Measurements from ENCODE around the gene ATP7A. TPM values are rescaled to one million over a fixed set of nuclear protein-coding genes. Genes with fewer than 3 reads are reported as not detected.
"Not testable (repeated sequence)": the region's sequence is repeated elsewhere in the genome, so short reads cannot be mapped to it uniquely, and the experiment has no call there.

ATP7A gene
- 10 to 100 TPM; 13.2 to 17.8 (median 15.4) TPM for polyA plus RNA-seq (ENCODE audit: insufficient read length in 3 of 3)
- long read RNA-seq, donor 1, full-length matches to known transcripts: 1 of 1 reads
- long read RNA-seq, donor 1, partial matches to known transcripts: 0 of 1 reads
- long read RNA-seq, donor 1, other reads (novel, unspliced or antisense): 0 of 1 reads
- long read RNA-seq, donor 2, full-length matches to known transcripts: 1 of 1 reads
- long read RNA-seq, donor 2, partial matches to known transcripts: 0 of 1 reads
- long read RNA-seq, donor 2, other reads (novel, unspliced or antisense): 0 of 1 reads
- long read RNA-seq, donor 3, full-length matches to known transcripts: 1 of 1 reads
- long read RNA-seq, donor 3, partial matches to known transcripts: 0 of 1 reads
- long read RNA-seq, donor 3, other reads (novel, unspliced or antisense): 0 of 1 reads
- long read RNA-seq, donor 4: 0 reads
- long read RNA-seq, donor 5: 0 reads
- long read RNA-seq, donor 6: 0 reads
- long read RNA-seq, donor 7, full-length matches to known transcripts: 1 of 1 reads
- long read RNA-seq, donor 7, partial matches to known transcripts: 0 of 1 reads
- long read RNA-seq, donor 7, other reads (novel, unspliced or antisense): 0 of 1 reads
- long read RNA-seq, donor 8: 0 reads
- long read RNA-seq, donor 9: 0 reads
- long read RNA-seq, donor 10, full-length matches to known transcripts: 1 of 1 reads
- long read RNA-seq, donor 10, partial matches to known transcripts: 0 of 1 reads
- long read RNA-seq, donor 10, other reads (novel, unspliced or antisense): 0 of 1 reads
- long read RNA-seq, donor 11, full-length matches to known transcripts: 1 of 1 reads
- long read RNA-seq, donor 11, partial matches to known transcripts: 0 of 1 reads
- long read RNA-seq, donor 11, other reads (novel, unspliced or antisense): 0 of 1 reads
- long read RNA-seq, donor 12, full-length matches to known transcripts: 1 of 1 reads
- long read RNA-seq, donor 12, partial matches to known transcripts: 0 of 1 reads
- long read RNA-seq, donor 12, other reads (novel, unspliced or antisense): 0 of 1 reads
- long read RNA-seq, donor 13: 0 reads
- long read RNA-seq, donor 14, full-length matches to known transcripts: 2 of 8 reads
- long read RNA-seq, donor 14, partial matches to known transcripts: 6 of 8 reads
- long read RNA-seq, donor 14, other reads (novel, unspliced or antisense): 0 of 8 reads
- long read RNA-seq, donor 15, partial matches to known transcripts: 0 of 1 reads
- long read RNA-seq, donor 15, other reads (novel, unspliced or antisense): 0 of 1 reads
- long read RNA-seq, donor 16: 0 reads

DNA sequence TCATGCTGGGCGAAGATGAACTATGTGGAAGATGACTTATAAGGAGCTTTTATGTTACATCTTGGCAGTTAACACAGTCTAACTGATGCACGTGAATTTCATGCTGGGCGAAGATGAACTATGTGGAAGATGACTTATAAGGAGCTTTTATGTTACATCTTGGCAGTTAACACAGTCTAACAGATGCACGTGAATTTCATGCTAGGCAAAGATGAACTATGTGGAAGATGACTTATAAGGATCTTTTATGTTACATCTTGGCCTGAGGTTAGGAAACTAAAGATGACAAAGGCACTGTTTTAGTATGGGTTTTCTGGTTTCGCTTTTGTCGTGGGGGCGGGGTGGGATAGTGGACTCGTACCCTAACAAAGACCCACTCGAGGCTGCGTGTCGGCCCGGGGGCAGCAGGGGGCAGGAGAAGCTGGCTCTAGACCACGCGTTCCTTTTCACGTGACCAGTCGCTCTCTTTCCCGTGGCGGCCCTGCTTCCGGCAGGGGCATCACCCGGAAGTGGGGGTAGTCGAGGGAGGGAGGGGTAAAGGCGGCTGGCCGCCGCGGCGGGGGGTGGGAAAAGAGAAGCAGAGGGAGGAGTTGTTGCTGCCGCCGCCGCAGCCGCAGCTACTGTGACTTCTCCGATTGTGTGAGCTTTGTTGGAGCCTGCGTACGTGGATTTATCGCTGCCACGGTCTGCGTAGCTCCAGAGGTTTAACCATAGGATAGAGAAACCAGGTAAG is at the start of gene ATP7A:
Gene ATP7A (plus strand): TSS at position 586 of the 733 bp plus-strand sequence. CDS start 60,949 bp downstream, outside the sequence.
- peak; percentile 87 for DNase-seq

DNA sequence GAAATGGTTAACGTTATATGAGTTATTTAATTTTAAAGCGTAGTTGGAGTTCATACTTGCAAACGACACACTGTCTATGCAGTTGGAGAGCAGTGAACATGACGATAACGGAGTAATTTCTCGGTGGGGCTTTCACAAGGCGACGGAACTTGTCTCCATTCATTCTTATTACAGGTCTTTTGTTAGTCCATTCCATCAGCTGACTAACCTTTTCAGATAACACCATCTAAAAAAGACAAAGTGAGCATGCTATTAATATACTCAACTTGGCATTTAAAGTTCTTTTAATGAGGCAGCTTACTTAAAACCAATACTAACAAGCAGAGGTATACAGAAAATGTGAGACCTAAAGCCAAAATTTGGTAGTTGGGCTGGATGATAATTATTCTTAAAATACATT is 35.1 kb upstream of the ATP7A start:
- DNase-seq: no peak

DNA sequence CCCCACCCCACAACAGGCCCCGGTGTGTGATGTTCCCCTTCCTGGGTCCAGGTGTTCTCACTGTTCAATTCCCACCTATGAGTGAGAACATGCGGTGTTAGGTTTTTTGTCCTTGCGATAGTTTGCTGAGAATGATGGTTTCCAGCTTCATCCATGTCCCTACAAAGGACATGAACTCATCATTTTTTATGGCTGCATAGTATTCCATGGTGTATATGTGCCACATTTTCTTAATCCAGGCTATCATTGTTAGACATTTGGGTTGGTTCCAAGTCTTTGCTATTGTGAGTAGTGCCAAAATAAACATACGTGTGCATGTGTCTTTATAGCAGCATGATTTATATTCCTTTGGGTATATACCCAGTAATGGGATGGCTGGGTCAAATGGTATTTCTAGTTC is 29.1 kb upstream of the ATP7A start:
- DNase-seq: not testable (repeated sequence)

- DNase-seq: no peak
These were observed 17.6 kb upstream of the ATP7A start for GRCh38 chrX:77892887-77893286.

DNA sequence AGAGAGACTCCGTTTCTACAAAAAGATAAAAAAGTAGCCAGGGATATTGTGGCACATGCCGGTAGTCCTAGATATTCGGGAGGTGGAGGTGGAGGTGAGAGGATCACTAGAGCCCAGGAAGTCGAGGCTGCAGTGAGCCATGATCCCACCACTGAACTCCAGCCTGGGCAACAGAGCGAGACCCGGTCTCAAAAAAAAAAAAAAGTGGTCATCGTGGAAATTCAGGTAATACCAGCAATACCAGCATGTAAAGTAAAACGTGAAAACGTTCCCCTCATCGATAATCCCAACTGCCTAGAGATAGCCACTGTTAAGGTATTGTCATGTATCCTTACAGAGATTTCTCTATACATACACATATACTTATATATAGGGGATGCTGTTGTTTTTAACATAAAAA is 16.8 kb upstream of the ATP7A start:
- DNase-seq: no peak

GRCh38 chrX:77894921-77895886 is 15.3 kb upstream of the ATP7A start, which contains the start of gene MAGT1:
Gene MAGT1 (minus strand): TSS chrX:77895435. CDS start chrX:77895410, 25 bp downstream.
- DNase-seq: peak; percentile 95

GRCh38 chrX:77899081-77899828 is 11.2 kb upstream of the ATP7A start, which contains the start of gene COX7B:
Gene COX7B (plus strand): TSS chrX:77899468. CDS start chrX:77899554, 86 bp downstream.
- DNase-seq: peak; percentile 97

DNA sequence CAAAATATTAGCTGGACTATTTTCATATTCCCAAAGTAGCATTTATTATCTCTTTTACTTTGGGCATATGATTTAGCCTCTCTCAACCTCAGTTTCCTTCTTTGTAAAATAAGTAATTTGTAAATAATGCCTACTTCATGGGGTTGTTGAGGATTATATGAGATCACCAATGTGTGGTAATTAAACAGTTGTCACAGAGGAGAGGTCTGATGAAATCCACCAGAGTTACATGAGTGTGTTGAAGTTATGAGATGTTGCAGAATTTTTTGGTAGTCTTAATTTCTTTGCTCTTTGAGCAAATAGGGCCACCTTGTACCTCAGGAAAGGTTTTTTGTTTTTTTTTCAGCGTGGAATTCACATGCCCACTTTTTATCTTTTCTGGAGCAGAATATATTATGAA is 9.8 kb upstream of the ATP7A start:
- no peak for DNase-seq

- DNase-seq: no peak
These were observed 9.0 kb upstream of the ATP7A start for GRCh38 chrX:77901506-77901905.

DNA sequence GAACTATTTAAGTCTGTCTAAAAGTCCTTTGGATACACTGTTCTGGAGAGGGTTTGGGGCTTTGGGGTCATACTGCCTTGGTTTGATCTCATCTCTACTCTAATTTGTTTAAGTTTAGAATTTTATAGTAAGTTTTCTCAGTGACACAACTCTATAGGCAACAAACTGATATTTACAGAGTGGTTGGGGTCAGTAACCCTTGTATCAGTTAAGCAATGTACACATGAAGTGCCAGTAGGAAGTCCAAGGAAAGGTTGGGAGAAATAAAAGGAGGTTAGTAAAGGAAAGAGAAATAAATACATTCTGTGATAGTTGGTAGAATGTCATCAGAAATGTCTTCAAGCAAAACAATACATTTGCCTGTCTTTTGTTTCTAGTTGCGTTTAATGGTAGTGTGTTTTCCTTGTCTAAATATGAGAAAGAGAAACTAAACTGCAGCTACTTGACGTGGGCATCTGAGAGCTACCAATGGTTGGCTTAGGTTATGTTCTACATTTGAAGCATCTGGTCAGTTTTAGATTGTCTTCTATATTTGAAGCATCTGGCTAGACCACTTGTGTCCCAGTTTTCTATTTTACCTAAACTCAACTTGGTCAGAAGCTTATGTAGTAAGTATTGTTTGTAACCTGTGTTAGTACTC is 6.9 kb downstream of the ATP7A start:
- no peak for DNase-seq

GRCh38 chrX:77918568-77918967 is 8.1 kb downstream of the ATP7A start:
- DNase-seq: no peak

DNA sequence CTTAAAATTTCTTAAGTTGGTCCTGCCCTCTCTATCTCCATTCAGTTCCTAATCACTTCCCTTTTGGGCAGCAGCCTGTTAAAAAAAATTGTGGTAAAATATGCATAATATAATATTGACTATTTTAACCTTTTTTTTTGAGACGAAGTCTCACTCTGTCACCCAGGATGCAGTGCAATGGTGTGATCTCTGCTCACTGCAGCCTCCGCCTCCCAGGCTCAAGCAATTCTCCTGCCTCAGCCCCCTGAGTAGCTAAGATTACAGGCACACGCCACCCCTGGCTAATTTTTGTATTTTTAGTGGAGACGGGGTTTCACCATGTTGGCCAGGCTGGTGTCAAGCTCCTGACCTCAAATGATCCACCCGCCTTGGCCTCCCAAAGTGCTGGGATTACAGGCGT is 8.9 kb downstream of the ATP7A start:
- not testable (repeated sequence) for DNase-seq

DNA sequence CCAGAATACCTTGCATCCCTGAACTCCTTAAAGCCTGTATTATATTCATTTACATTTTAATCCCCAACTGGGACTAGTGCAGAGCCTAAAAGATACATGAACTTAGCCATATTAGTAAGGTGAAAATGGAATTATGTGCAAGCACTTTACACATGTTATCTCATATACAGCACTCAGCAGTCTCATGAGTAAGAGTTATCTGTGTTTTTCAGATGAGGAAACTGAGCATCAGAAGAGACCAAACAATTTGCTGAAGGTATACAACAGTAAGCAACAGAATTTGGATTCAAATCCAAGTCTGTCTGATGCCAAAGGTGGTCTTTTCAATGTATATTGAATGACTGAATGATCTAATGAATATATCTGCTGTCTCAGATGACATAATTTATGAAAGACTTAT is 12.3 kb downstream of the ATP7A start:
- DNase-seq: no peak

- DNase-seq: no peak
These were observed 13.9 kb downstream of the ATP7A start for GRCh38 chrX:77924320-77924859.

DNA sequence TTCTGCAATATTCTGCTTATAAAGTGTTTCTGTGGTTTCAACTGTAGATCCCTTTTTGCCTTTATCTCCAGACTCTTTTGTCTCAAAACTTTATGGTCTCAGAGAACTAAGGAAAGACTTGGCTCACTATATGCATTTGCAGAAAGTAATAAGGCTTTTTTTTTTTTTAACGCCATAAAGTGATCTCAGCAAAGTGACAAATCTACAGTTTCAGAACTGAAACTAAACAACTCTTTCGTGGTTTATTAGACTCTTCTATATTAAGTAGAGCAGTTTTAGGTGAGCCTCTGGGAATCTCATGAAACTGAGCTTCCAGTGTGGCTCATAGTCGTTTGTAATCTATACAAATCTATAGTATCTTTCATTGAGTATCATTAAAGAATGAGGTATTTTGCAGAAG is 15.3 kb downstream of the ATP7A start:
- no peak for DNase-seq

- DNase-seq: no peak
These were observed 20.1 kb downstream of the ATP7A start for GRCh38 chrX:77930581-77930980.

DNA sequence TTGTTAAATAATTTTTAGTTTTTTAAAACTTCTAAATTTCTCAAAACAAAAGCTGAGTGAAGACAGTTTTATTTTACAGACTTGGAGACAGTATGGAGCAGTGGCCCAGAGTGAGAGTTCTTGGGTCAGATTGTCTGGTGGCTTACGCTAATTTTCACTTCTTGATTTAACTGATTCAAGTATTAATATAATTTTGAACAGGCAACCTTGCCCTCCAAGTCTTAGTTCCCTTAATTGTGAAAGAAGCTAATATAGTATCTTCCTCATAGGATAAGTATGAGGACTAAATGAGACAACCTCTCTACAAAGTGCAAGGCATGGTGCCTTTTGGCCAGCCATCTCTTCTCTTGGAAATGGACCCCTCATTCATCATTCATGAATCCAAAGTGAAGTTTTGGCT is 25.4 kb downstream of the ATP7A start:
- no peak for DNase-seq

DNA sequence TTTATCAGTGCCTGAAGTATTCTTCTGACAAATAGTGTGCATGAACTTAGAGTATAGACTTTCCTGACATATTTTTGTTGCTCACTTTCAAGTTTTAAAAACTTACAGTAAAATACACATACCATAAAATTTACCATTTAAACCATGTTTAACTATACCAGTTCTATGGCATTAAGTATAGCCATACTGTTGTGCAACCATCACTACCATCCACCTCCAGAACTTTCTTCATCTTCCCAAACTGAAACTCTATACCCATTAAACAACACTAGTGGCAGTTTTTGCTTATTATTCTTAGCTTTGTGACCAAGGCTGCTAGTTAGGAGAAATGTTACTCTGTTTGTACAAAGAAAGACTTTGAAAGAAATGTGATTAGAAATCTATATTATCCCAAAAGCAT is 25.8 kb downstream of the ATP7A start:
- no peak for DNase-seq
